Rectal smooth muscle tissue (tissue), 1 donor: ENCODE data around the gene ANKHD1.
A peak's percentile ranks its signal among the peaks of the same experiment; 100 is the strongest.

ENCODE experiments used
- H3K27ac ChIP-seq: one replicate; pipeline ENCODE4 v1.7.0; 2013; ENCODE audit warnings: low read depth, low read length, inconsistent platforms
- H3K27me3 ChIP-seq: one replicate; pipeline ENCODE4 v1.7.0; 2013; ENCODE audit warnings: low read length; ENCODE audit not compliant: control insufficient read depth, insufficient read depth
- H3K36me3 ChIP-seq: one replicate; pipeline ENCODE4 v1.7.0; 2013; ENCODE audit warnings: low read length; ENCODE audit not compliant: control insufficient read depth, insufficient read depth
- H3K4me1 ChIP-seq: one replicate; pipeline ENCODE4 v1.7.0; 2013; ENCODE audit warnings: low read length; ENCODE audit not compliant: control insufficient read depth, insufficient read depth
- H3K4me3 ChIP-seq: one replicate; pipeline ENCODE4 v1.7.0; 2013; ENCODE audit warnings: low read length
- H3K9ac ChIP-seq: one replicate; pipeline ENCODE4 v1.7.0; 2013; ENCODE audit warnings: low read length

The ANKHD1 gene

DNA sequence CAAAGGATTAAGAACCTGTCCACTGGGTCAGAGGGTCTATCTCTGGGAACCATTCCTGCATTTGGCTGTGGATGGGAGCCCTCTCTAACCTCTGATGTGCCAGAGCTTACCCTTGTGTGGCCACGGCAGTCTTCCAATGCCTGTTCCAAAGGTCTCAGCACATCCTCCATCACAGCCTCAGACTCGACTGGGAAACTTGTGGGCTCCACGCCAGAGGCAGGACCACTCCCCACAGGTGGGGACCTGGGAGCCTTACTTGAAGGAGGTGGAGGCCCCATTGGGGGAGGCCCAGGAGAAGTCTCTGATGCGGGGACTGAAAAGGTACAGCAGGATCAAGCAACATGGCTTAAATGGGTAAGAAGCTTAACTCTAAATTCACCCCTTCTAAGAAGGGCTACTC, 150.2 kb downstream of the ANKHD1 start:
- Histone ChIP-seq H3K36me3 (peaks cover 20% of the 10 kb centered on the region), H3K9ac (no peak overlapping the region), H3K4me3 (no peak overlapping the region), H3K27ac (no peak overlapping the region), H3K27me3 (no peaks in the 10 kb centered on the region), H3K4me1 (peaks cover 38% of the 10 kb centered on the region)

DNA sequence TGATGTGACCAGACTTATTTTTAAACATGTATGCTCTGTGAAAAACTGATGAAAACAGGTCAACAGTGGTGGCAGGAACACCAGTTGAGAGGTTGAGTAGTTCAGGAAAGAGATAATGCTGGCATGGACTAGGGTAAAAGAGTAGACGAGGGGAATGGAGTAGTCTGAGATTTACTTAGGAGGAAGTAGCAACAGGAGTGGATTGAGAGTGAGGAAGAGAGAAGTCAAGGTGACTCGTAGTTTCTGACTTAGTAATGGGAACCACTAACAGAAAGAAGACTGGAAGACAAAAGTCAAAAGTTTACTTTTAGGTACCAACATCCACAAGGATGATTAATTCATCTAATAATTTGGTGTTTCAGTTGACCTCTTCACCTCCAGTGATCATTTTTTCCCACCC, 152.0 kb downstream of the ANKHD1 start:
- Histone ChIP-seq H3K27ac (no peak overlapping the region), H3K4me1 (peaks cover 30% of the 10 kb centered on the region), H3K27me3 (no peaks in the 10 kb centered on the region), H3K4me3 (no peak overlapping the region), H3K9ac (no peak overlapping the region), H3K36me3 (peaks cover 20% of the 10 kb centered on the region)

DNA sequence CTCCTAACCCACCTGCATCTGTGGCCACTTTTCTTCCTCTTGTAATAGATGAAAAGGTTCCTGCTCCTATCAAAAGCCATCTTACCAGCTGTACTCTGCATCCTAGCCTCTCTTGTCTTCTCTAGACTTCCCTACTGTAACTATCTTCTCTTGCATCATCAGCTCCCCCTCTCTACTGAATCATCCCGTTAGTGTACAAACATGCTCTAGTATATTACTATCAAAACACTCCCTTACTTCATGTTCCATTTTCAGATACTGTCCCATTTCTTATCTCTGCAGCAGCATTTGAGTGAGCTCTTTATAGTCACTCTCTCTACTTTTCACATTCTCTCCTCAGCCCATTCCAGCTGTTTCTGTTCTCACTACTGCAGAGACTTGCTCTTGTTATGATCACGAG, 152.8 kb downstream of the ANKHD1 start:
- no peaks in the 10 kb centered on the region for H3K27me3 ChIP-seq
- H3K4me1 ChIP-seq: peaks cover 22% of the 10 kb centered on the region
- H3K36me3 ChIP-seq: peaks cover 24% of the 10 kb centered on the region
- no peak overlapping the region for H3K27ac ChIP-seq
- H3K4me3 ChIP-seq: no peak overlapping the region
- H3K9ac ChIP-seq: no peak overlapping the region

DNA sequence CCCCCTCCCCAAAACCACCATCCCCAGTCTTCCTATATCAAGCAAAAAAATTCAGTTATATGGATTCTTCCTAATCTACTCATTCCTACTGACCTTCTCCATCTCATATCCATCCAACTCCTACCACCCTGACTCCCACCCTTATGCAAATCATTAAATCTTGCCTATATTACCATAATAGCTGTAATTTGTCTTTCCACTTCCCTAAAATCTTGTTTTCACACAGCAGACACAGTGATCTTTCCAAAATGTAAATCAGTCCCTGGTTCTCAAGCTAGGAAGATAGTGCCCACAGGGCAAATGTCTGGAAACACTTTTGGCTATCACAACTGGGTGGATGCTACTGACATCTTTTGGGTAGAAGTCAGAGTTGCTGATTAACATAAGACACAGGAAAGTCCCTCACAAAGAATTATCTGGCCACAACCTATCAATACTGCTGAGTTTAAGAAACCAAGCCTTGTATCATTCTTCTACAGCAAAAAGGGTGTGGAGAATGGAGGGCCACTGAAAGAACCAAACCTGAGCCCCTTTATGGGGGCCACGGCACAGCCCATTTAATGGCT, 154.2 kb downstream of the ANKHD1 start:
- H3K9ac ChIP-seq: no peak overlapping the region
- H3K4me3 ChIP-seq: peak overlapping the region; percentile 88
- H3K4me1 ChIP-seq: peaks cover 11% of the 10 kb centered on the region
- H3K27me3 ChIP-seq: no peaks in the 10 kb centered on the region
- no peak overlapping the region for H3K27ac ChIP-seq
- H3K36me3 ChIP-seq: peaks cover 15% of the 10 kb centered on the region

DNA sequence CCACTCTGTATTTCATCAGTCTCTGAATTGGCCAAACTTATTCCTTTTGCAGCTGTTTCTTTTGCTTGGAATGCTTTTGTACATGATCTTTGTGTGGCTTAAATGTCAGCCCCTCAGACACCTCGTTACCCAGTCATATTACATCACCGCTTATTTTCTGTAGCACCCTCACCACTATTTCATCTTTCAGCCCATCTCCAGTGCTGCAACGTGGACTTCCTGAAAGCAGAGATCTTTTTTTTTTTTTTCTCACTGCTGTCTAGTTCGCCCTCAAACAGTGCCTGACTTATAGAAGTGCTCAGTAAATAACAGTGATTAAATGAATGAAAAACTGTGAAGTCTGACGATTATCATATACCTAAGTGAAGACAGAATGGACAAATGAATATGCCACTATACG, 154.8 kb downstream of the ANKHD1 start:
- H3K9ac ChIP-seq: peak overlapping the region; percentile 73
- no peaks in the 10 kb centered on the region for H3K27me3 ChIP-seq
- peaks cover 12% of the 10 kb centered on the region for H3K36me3 ChIP-seq
- peak overlapping the region; percentile 88 for H3K4me3 ChIP-seq
- H3K27ac ChIP-seq: no peak overlapping the region
- H3K4me1 ChIP-seq: peaks cover 11% of the 10 kb centered on the region

DNA sequence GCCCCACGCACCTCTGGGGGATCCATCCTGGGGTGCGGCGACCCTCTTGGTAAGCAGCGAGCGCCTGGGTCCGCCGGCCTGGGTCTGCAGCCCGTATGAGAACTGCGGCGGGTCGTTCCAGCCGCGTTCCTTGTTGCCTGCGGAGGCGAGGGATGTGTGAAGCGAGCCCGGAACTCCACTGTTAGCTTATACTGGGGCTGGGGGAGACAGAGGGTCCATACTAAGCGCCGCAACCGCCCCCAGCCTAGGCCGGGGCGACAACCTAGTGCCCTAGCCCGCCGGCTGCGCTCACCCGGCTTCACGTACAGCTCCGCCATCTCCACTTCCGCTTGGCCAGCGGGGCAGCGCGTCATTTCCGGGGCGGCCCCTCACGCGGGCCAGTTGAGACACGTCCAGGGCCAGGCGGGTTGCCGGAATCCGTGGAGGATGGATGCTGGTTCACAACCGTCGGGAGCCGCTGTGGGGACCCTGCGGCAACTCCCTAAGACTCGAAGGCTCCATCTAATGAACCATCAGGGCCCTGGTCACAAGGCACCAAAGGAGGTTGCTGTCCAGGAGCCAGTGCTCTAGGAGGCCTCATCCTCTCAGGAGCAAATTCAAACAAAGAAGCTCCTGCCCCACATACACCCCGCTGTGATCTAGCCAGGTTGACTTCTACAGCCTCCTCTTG, 155.6 kb downstream of the ANKHD1 start, which contains the start of gene SRA1:
SRA1 (minus strand) TSS at position 338 of the 670 bp plus-strand sequence; CDS start at position 317, 21 bp downstream.
- H3K9ac ChIP-seq: peak within 1 kb of the TSS; percentile 73
- peak within 1 kb of the TSS; percentile 88 for H3K4me3 ChIP-seq
- H3K4me1 ChIP-seq: peaks cover 11% of the 10 kb centered on the region
- H3K36me3 ChIP-seq: peaks cover 6% of the 10 kb centered on the region
- H3K27ac ChIP-seq: peak within 1 kb of the TSS; percentile 87
- H3K27me3 ChIP-seq: no peaks in the 10 kb centered on the region

DNA sequence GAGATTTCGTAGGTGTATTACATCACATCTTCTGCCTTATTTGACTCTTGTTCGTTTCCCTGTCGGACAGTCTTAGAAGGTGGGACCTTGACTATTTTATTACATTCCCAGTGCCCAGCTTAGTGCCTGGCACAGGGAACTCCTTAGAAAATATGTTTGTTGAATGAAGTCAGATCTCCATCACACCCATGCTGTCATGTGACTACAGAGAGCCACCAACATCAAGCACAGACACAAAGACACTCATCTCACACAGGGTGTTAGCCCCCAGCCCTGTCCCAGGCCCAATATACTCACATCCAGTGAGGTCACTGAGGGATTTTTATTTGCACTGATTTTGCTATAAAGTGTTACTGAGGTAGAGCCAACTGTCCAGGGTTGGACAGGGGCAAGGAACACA, 156.3 kb downstream of the ANKHD1 start:
- H3K27me3 ChIP-seq: no peaks in the 10 kb centered on the region
- H3K4me1 ChIP-seq: peaks cover 11% of the 10 kb centered on the region
- H3K36me3 ChIP-seq: peaks cover 6% of the 10 kb centered on the region
- no peak overlapping the region for H3K9ac ChIP-seq
- peak overlapping the region; percentile 87 for H3K27ac ChIP-seq
- peak overlapping the region; percentile 88 for H3K4me3 ChIP-seq

DNA sequence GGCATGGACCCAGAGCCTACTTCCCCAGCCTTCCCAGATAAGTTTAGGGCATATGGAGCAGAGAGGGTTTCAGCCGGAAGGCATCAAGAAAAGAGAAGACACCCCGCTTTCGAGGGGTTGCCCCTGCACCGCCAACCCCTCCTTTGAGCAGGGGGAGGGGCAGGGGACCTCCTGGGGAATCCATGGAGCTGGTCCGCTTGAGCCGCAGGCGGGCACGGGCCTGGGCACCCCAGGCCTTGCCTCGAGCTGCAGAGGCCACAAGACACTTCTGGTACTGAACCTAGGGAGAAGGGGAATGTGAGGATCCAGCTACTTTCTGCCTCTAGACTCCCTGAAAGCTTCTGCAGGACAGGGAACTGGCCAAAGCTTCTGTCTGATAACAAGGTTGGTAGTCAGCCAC, 156.9 kb downstream of the ANKHD1 start:
- peaks cover 6% of the 10 kb centered on the region for H3K36me3 ChIP-seq
- H3K27me3 ChIP-seq: no peaks in the 10 kb centered on the region
- no peak overlapping the region for H3K4me3 ChIP-seq
- H3K27ac ChIP-seq: no peak overlapping the region
- H3K4me1 ChIP-seq: peaks cover 16% of the 10 kb centered on the region
- H3K9ac ChIP-seq: no peak overlapping the region

DNA sequence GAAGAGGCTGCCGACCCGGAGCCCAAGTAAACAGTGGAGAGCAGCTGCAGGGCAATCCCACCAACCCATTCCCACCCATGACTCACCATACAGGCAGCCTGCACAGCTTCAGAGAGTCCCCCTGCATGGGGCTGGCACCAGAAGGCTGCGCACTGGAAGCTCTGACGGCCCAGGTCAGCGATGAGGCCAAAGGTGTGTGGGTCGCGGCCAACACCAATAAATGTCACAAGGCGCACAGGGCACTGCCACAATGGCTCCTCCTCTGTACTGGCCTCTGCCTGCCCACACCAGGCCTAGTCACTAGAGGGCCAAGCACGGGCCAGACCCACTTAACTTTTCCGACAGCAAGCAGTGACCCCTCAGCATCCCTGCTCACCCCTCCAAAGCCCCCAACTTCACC, 158.6 kb downstream of the ANKHD1 start:
- Histone ChIP-seq H3K4me3 (no peak overlapping the region), H3K4me1 (peaks cover 21% of the 10 kb centered on the region), H3K9ac (no peak overlapping the region), H3K27me3 (no peaks in the 10 kb centered on the region), H3K27ac (no peak overlapping the region), H3K36me3 (peaks cover 6% of the 10 kb centered on the region)

DNA sequence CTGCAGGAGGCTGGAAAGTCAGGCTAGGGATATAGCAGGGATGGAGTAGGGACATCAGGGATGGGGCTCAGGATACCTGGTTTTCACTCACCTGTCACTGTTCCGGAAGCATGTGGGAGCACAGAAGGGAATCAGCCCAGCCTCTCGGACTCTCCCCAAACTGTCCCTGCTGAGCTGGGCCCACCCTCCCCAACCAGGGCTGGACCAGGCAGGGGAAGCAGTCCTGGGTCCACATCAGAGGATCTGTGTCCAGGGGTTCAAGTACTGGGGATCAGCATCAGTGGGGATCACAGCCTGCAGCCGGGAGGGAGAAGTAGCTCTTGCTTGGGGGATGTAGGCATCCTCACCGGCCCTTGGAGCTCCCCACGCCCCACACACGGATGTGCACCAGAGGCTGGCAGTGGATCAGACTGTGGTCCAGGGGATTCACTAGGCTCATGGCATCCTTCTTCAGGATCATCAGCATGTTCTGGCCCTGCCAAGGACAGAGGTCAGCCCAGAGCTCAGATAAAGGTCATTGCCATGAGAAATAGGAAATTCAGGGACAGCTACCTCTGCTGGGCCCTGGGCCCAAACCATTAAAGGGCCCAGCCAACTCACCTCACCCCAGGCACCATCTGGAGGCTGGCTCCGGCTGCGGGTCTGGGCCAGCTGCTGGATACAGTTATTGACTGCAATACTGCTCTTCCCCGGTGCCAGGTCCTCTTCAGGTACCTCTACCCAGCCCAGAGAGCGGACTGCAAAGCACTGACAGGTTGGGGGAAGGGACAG, 160.3 kb downstream of the ANKHD1 start:
- no peak overlapping the region for H3K4me3 ChIP-seq
- peaks cover 24% of the 10 kb centered on the region for H3K4me1 ChIP-seq
- H3K36me3 ChIP-seq: peaks cover 10% of the 10 kb centered on the region

DNA sequence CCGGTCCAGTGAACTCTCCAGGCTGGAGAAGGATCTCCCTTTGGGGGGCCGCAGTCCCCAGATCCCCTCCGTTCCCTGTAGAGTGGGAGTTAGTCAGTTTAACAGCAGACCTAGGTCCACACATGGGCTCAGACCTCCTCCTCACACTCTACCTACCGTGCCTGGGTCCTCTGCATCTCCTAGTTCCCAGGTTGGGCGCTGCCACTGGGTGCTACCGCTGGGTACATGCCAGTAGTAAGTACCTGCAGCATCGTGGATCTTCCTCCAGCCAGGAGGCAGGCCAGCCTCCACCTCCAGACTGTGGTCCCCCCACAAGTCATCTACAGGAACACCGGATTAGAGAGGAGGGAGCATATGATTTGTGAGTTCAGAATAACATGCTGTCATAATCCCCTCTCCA, 162.0 kb downstream of the ANKHD1 start:
- H3K9ac ChIP-seq: peak overlapping the region; percentile 75
- peaks cover 19% of the 10 kb centered on the region for H3K4me1 ChIP-seq
- no peaks in the 10 kb centered on the region for H3K27me3 ChIP-seq
- H3K36me3 ChIP-seq: peaks cover 13% of the 10 kb centered on the region
- H3K4me3 ChIP-seq: peak overlapping the region; percentile 83
- H3K27ac ChIP-seq: peak overlapping the region; percentile 93

More for the DNA sequence above, 160.3 kb downstream of the ANKHD1 start:
- no peak overlapping the region for H3K9ac ChIP-seq
- no peak overlapping the region for H3K27ac ChIP-seq
- no peaks in the 10 kb centered on the region for H3K27me3 ChIP-seq

DNA sequence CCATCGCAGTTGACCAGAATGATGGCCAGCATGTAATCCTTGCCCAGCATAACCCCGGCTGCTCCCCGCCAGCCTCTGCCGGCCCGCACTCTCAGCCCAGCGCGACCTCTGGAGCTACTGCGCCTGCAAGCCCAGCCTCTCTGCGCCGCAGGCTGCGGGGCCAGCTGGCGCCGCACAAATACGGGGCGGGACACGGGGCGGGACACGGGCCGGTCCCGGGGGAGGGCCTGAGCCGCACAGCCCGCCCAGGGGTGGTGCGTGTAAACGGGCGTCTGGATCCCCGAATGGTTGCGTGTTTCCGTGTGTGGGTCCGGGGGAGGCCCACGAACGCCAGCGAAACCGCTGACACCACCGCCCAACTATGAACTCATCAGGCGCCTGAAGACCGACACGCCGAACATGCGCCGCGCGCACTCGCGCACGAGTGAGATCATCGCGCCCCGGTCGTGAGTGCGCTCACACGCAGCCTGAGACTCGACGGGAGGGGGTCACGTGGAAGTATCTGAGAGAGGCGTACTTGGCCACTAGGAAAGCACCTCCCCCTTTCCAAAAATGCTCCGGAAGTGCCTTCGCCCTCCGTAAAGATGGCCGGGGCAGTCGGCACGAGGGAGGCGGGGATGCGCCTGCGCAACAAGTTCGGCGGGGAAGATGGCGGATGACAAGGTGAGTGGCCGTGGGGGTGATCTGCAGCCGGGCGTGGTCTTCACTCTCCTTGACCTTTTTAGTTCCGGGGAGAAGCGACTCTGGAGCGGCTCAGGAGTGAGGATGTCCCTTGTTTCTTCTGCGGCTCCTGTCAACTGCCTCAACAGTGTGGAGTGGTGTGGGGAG, 162.8 kb downstream of the ANKHD1 start, which contains the start of the genes APBB3 and SLC35A4:
APBB3 (minus strand) TSS at position 403 of the 828 bp plus-strand sequence; CDS start at position 50, 353 bp downstream.
SLC35A4 (plus strand) TSS at position 633 of the 828 bp plus-strand sequence. CDS start 2,342 bp downstream, outside the sequence.
- Histone ChIP-seq H3K36me3 (peaks cover 9% of the 10 kb centered on the region), H3K27me3 (no peaks in the 10 kb centered on the region), H3K4me1 (peaks cover 19% of the 10 kb centered on the region), H3K9ac (peak within 1 kb of the TSS; percentile 79), H3K4me3 (peak within 1 kb of the TSS; percentile 83), H3K27ac (peak within 1 kb of the TSS; percentile 93)
